ENCODE results near the gene KIF3A.

KIF3A gene

DNA sequence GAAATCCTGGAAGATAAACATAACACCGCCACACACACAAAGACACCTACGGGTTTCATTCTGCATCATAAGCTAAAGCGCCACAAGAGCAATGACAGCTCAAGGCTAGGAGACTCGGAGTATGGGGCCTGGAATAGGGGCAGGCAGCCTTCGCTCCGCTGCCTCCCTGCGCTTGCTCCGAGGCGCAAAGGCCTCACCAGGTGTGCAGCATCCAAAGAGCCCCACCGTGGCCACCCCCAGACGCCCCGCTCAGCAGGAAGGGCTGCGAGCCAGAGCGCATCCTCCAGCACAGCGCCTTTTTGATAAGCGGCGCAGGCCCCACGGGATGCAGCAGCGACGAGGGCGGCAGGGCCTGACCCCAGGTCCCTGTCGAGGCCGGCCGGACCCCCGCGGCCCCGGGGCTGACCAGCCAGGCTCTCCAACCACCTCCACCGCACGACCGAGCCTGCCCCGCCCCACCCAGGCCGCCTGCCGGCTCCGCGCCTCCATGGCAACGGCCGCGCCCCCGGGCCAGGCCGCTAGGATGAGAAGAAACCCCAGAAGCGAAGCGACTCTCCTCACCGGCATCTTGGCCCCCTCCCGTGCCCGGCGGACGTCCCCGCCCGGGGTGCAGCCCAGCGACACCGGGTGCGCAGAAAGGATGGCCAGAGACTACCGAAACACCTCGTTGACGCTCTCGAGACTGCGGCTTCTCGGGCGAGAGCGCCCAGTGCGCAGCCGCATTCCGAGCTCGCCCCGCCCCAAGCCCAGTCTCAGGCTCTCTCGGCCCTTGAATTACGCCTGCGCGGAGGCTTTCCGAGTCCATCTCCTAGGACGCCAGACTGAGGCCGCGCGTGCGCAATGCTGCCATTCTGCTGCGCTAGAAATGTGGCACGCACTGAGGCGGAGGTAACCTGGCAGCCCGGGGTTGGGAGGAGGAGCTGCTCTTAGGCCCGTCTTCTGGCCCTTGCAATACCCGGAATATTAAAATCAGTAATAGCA is at the start of gene KIF3A:
Gene KIF3A, minus strand, starts transcription at position 694 of the 981 bp plus-strand sequence. Its CDS starts 127 bp downstream, at position 567.
- peak; percentile 98 for DNase-seq (ENCODE audit: low read depth)

DNA sequence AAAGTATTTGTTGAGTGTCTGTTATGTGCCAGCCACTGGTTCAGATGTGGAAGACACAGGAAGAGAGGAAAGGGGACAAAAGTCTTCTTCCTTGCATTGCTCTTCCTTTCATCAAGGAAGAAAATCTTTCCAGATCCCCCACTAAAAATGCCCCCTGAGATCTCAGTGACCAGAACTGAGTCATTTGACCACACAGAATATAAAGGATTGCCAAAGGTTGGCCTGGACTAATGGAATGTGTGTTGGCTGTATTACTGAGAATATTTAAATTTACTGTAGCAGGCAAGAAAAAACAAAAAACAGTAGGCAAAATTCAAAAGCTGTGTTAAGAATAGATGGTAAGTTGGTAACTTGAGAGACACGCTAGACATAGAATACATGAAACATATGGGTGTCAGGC is 49.7 kb upstream of the KIF3A start:
- DNase-seq (ENCODE audit: low read depth): no peak

DNA sequence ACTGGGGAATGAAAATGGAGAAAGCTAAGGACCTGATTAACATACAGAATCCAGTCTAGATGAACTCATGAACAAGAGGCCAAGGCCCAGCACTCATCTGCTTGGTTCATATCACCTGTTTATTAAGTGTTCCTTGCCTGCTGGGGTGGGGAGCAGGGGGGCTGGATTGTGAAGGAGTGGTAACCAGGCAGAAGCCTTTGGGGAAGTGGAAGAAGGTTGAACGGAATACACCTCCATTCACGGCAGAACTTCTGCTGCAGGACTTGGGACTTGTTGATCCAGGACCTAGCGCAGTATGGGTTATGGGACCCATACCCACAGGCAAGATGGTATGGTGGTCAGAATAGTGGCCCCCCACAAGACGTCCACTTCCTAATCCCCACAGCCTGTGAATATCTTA is 48.5 kb upstream of the KIF3A start:
- DNase-seq (ENCODE audit: low read depth): no peak

DNA sequence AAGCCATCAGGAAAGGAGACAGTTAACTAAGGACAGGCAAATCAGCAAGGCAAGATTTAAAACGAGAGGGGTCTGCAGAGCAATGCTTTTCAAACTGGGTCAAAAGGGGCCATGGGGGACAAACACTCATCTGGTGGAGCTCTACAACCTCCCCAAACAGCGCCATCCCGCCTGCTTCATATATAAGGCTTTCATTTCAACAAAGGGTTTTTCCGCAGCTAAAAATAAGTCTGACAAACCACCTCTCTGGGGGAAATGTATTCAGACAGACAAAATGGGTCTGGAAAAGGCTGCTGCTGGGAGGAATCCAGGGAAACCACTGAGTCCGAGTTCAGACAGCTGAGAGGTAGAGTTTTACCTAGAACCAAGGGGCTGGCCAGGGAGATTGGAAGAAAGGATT is 48.0 kb upstream of the KIF3A start:
- no peak for DNase-seq (ENCODE audit: low read depth)

DNA sequence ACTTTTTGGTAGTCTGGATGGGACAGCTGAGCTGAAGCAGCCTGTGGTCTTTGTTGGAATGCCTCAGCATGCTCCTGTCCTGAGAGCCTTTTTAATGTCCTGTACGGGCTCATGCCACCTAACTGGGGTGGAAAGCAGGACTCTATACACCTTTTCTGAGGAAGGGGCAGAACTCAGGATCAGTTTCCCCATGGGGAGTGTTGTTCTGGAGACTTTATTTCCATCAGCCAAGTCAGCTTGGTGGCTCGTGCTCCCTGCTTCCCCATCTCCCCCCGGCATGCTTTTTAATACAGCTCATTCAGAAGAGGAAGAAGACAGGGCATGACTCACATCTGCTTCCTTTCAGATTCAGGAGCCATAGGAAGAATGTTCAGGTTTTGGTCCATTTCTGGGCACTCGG is 44.8 kb upstream of the KIF3A start:
- DNase-seq (ENCODE audit: low read depth): no peak

DNA sequence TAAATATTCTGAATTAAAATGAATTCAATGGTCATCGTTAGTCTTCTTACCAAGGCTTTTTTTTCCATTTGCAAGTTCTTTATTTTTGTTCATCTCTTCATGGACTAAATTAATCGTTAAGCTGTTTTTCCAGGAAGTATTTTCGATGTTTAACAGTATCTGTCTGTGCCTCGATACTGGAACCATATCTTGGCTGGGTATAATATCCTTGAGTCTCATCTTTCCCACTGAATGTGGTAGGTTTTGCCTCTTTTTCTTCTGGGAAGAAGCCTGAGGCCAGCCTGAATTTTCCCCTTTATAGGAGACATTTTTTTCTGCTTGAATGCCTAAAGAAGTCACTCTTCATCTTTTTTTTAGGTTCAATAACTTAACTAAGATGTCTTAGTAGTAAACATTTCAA is 43.7 kb upstream of the KIF3A start:
- no peak for DNase-seq (ENCODE audit: low read depth)

DNA sequence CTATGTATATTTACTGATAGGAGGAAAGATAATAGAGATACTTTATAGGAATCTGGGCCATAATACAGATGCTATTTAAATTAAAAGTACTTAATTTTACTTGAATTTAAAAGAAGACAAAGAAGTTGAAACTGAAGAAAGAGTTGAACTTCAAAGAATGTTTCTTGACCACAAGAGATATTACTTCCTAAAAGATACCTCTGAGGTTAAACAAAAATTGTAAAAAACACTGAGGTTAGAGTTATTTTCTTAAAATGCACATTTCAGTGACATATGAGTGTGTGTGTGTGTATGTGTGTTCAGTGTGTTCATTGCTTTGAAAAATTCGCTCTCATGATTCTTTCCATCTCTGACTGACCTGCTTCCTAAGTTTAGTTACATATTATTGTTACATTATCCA is 43.2 kb upstream of the KIF3A start:
- DNase-seq (ENCODE audit: low read depth): no peak

DNA sequence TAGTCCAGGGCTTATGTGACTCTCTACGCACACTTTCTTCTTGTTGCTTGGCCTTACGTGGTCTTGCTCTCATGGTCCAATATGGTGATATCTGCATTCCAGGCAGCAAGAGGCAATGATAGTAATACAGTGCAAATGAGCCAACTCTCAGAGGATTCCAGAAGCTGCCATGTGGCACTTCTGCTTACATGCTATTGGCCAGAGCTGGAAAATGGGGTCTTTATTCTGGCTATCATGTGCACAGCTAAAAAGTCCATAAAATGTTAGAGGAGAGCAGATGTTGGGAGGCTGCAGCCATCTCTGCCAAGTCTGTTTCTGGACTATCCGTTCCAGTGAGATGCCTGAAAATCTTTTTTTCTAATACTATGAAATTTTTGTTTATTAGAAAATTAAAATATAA is 42.6 kb upstream of the KIF3A start:
- no peak for DNase-seq (ENCODE audit: low read depth)

DNA sequence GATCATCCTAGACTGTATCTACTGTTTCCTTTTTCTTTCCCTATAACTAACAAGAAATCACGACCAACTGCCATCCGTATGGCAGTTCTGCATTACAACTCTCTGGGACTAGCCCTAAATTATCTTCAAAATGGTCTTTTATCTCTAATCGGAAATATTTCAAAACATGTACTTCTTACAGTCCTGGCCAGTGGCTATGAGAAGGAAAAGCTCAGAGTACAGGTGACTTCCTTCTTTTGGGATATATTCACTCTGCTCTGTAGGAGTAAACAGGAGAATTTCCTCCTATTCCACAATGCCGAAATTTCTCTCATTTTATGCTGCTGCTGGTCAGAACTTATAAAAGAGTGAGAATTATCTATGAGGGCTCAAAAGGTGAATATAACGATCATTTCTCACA is 41.5 kb upstream of the KIF3A start:
- no peak for DNase-seq (ENCODE audit: low read depth)

DNA sequence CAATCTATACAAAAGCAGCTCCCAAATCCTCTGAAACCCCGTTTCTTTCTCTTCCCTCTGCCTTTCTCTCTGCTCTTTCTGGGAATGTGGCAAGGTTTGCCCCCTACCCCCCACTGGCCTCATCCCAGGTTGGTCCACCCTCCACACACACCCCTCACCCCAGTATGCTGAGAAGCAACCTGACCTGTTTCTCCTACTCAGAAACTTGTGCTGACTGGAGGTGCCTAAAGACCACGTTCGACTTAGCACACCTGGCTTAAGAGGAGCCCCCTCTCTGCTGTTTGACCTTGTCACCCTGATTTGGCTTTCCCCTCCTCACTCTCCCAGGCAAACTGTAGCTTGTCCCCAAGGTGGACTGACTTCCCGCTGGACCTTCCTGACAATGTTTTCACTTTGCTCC is 40.8 kb upstream of the KIF3A start:
- no peak for DNase-seq (ENCODE audit: low read depth)

DNA sequence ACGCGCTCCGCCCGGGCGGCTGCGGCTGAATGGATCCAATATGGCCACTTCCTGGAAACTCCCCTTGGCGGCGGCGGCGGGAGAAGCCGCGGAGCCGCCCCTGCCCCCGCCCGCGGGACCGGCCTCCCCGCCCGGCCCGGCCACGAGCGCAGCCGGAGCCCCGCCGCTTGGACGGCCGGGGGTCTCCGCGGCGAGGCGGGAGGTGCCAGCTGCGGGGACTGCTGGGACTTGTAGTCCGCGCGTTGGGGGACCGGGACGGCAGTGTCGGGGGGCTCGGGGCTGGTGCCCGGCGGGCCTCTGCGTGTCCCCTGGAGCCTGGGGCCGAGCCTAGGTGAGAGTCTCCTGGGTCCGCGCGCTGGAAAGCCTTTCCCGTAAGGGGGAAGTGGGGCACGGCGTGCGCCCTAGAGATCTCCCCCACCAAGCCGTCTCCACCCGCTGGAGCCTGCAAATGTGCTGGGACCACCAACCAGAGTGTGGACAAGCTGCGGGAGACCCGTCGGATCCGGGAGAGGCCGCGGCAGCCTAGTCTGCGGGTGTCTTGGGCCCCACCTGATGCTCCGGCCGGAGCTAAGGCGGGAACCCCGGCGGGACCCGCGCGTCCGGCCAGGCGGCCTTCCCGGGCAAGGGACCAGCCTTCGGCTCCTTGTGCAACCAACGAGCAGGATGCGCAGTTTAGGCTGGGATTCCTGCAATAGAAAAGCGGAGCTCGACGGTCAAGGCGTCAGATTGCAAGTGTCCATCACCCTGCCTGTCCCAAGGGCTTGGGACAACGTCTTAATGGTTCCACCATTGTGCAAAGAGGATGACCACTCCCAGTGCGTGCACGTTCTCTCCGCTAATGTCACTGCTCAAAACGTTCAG is 40.1 kb upstream of the KIF3A start, which contains the start of gene SEPTIN8:
Gene SEPTIN8, minus strand, starts transcription at position 31 of the 861 bp plus-strand sequence. CDS start 102 bp downstream, outside the sequence.
- DNase-seq (ENCODE audit: low read depth): no peak

DNA sequence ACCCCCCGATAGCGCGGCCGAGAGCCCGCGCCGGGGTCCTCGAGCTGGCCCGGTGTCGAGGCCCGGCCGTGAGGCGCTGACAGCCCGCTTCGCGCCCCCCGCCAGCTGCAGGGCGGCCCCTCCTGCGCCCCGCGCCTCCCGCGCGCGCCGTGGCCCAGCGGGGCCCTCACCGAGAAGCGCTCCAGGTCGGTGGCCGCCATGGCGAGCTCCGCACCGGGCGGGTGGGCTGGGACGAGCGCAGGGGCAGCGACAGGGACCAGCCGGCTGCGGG is 39.5 kb upstream of the KIF3A start:
- DNase-seq (ENCODE audit: low read depth): no peak

DNA sequence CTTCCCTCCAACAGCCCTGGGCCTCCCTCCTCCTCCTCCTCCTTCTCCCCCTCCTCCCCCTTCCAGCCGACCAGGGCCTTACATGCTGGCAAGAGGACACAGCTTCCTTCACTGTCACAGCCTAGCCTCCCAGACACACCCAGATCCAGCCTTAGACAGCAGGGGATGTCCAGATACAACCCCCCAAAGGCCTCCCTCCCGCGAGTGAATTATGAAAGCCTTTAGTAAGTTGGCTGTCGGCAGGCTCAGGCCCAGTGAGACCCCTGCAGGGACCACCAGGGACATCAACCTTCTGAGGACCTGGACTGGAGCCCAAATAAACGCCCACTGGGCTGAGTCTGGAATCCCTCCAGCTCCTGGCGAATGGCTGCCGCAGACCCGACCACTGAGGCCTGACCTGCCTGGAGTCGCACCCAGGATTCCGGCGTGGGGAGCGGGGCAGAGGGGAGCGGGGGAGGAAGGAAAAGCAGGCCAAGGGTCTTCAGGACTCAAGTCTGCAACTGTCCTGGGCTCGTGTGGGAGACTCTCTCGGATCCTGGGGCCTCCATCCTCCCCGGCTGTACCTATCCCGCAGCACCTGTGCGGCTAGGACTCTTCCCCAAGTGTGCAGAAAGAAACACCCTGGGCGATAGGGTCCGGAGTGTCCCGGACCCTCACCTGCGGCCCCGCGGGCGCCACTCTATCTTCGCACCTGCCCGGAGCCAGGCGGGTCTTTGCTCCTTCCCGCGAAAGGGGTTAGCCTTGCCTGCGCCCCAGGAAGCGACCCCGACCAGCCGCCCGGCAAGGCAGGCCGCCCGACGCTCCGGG is 39.0 kb upstream of the KIF3A start:
- no peak for DNase-seq (ENCODE audit: low read depth)

DNA sequence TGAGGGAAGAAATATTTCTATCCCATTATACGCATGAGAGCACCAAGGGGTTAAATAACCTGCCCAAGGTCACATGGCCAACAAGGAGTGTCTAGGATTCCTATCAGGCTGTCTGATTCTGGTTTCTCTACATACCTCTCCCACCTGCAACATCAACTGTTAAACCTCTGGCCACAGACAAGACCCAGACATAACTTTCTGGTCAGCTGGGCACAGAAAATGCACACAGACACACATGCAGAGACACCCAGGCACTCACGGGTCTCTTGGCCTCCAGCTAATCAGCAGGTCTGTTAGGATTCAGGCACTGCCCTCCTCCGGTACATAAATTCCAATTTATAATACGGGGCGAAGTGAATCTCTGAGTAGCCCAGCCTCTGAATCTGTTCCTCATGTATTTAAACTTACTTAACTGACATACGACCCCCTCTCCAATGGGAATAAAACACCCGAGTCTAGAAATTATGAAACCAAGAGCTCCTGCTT is 38.2 kb upstream of the KIF3A start:
- DNase-seq (ENCODE audit: low read depth): no peak

DNA sequence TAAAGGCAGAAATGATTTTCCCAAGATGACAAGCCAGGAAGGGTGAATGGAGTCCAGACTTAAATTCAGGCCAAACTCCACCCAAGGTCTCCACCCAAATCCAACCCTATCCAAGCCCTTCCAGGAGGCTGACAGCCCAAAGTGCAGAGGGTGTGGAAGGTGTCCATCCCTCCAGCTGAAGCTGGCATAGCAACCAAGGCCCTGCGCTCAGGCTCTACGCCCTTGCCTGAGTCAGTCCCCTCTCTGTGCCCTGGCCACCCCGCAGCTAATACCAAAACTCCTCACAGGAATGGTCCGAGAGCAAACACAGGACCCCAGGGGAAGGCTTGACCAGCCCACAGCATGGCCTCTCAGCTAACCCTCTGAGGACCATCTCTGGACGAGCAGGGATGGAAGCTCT is 37.5 kb upstream of the KIF3A start:
- no peak for DNase-seq (ENCODE audit: low read depth)

DNA sequence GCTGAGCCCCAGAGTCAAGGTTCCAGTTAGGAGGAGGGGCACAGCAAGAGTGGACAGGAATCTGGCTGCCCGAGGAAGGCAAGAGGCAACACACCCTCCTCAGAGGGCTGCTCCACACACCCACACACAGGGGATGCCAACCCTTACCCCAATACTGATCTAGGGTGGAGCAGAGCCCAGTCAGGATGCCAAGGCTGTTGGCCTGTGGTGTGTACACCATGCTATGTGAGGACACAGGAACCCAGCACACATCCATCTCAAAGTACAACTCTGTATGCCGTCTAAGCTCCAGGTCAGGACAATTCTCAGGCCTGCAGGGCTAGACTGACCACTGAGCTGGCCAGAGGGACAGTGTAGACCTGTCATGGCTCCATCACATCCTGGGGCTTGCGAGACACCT is 37.1 kb upstream of the KIF3A start:
- DNase-seq (ENCODE audit: low read depth): no peak

DNA sequence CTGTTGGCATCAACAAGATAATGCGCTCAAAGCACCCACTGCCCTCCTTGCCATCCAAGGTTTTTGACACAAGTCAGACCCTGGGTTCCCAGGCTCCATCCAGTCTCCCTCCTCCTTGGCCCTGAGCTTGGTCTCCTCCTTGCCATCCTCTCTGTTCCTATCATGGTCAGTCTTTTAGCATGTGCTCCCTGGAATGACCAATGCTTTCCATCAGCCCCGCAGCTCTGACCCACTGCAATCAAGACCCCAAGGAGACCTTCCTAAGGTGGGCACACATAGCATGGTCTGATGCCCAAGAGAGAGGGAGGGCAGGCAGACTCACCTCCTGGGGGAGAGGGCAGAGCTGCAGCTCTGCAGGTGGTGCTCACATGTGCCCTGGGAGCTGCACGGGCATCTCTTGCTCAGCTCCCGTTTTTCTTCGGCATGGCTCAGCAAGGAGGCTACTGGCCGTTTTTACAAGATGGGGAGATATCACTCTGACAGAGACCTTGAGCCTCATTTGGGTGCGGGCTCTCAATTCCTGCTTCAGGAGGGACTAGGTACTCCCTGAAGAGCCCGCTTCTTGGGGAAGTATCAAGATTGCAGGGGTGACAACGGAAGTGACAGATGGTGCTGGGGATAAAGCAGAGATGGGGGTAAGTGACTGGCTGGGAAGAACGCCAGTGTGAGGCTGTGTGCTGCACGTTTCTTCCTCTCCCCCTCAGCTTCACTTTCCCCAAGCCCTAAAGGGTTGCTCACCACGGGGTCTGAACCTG is 36.4 kb upstream of the KIF3A start:
- no peak for DNase-seq (ENCODE audit: low read depth)

DNA sequence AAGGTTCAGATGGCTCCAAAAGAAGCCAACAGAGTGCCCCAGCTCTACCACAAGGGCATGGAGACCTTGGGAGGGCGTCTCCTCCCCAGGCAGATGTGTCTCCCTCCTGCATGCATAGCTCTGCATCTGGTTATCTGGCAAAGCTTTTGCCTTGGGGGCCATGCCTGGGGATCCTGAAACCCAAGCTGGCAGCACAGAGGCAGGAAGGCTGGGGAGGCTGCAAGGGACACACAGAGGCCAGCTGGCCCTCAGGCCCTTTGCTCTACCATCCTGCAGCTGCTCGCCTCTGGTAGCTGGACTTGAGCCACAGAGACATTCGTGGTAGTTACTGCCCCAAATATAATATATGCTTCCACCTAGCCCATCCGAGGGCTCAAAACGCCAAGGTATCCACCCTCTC is 35.8 kb upstream of the KIF3A start:
- no peak for DNase-seq (ENCODE audit: low read depth)

DNA sequence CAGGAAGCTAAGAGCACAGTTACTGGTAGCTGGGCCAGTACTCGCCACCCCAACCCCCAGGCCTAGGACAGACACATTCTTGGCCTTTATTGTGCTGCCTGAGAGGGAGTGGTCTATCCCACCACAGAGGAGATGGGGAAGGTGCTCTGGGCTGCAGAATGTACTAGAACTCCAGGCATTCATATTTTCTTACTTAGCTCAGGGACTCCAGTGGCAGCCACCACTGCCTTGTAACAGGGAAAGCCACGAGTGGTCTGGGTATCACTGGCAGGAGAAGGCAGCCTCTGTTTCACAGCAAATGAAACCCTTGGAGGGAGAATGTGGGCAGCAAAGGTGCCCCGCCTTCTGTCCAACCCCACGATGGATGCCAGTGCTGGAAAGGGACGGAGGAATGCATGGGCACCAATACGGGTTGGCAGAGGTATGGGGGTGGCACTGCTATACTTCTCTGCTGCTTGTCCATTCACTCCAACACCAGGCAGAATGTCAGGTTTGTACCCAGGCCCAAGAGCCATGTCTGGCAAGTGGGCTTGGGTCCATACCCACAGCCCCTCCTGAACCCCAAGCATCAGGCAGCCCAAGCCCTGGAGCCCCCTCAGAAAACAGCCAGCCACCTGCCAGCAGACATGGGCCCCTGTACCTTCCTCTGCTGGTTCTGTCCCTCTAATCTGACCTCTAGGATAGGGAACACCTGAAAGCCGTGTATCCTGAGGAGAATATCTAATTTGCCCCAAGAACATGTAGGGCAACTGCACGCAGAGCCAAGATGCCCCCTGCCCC is 35.1 kb upstream of the KIF3A start:
- DNase-seq (ENCODE audit: low read depth): no peak

DNA sequence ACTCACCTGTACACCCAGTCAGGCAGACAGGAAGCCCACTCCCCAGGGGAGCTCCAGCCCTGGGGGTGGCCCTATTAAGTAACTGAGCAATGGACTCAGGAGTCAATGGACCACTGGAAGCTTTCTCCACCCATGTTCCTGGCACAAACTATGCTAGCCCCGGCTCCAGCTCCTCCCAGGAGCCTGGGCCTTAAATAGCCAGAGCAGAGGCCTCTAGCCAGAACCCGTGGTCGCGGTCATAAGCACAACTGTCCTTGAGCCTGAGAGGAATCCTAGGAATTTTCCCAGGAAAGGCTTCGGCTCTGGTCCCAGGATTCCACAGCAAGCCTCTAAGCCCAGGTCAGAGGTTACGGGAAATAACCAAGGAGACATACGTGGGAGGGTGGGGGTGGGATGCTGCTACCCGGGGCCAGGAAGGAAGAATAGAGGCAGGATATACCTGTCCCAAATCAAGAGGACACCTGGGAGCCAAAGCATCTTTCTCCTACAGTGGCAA is 34.2 kb upstream of the KIF3A start:
- no peak for DNase-seq (ENCODE audit: low read depth)
